Measurements from ENCODE around the gene TBPL1.

The TBPL1 gene

GRCh38 chr6:134026597-134026996 lies 73.6 kb downstream of the TBPL1 start:
- DNase-seq = no peak
- intact Hi-C loops (cut with DNase I) = no loop called here

GRCh38 chr6:134028438-134028837 lies 75.4 kb downstream of the TBPL1 start:
- no peak for DNase-seq
- intact Hi-C loops (cut with DNase I) = no loop called here

- no peak for DNase-seq
- intact Hi-C loops (cut with DNase I) = no loop called here
These were observed 76.8 kb downstream of the TBPL1 start for GRCh38 chr6:134029495-134030455.

GRCh38 chr6:134031696-134032255 lies 78.8 kb downstream of the TBPL1 start:
- no peak for DNase-seq
- intact Hi-C loops (cut with DNase I) = no loop called here

- intact Hi-C loops (cut with DNase I) = no loop called here
- DNase-seq = no peak
These were observed 81.5 kb downstream of the TBPL1 start for GRCh38 chr6:134034478-134034877.

GRCh38 chr6:134034961-134035822 lies 82.2 kb downstream of the TBPL1 start:
- intact Hi-C loops (cut with DNase I) = no loop called here
- peak in 3 of 42 donors; percentile 25 to 71 (median 33) for DNase-seq

GRCh38 chr6:134035823-134036296 lies 82.8 kb downstream of the TBPL1 start:
- DNase-seq = peak in 39 of 42 donors; percentile 22 to 85 (median 63)
- intact Hi-C loops (cut with DNase I) = no loop called here

- intact Hi-C loops (cut with DNase I) = no loop called here
- no peak for DNase-seq
These were observed 86.1 kb downstream of the TBPL1 start for GRCh38 chr6:134039116-134039515.
